ENCODE results near the gene VAV2.

DNA sequence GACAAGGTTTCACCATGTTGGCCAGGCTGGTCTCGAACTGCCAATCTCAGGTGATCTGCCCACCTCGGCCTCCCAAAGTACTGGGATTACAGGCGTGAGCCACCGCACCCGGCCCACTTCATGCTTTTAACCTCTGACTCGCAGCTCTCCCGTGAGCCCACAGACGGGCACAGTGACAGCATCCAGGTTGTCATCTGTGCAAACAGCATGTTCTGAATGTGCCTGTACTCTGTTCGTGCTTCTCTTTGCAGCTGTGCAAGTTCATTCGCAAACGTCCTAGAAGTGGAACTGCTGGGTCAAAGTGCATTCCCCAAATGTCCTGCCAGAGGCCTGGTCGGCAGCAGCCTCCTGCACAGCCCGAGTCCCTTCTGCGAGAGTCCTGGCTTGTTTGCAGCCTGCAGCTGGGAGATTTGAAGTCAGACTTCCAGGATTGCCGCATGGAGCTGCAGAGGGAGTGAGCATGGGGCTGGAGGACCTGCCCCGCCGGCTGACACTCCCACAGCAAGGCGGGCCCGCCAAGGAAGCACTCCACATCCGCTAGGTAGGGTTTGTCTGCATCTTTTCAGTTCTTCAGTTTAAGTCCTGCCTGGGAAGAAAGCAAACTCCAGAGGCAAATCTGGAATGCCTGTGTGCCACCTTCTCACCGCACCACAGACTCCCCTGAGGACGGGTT lies 36.6 kb upstream of the VAV2 start:
- TF ChIP-seq, protein P1, sequence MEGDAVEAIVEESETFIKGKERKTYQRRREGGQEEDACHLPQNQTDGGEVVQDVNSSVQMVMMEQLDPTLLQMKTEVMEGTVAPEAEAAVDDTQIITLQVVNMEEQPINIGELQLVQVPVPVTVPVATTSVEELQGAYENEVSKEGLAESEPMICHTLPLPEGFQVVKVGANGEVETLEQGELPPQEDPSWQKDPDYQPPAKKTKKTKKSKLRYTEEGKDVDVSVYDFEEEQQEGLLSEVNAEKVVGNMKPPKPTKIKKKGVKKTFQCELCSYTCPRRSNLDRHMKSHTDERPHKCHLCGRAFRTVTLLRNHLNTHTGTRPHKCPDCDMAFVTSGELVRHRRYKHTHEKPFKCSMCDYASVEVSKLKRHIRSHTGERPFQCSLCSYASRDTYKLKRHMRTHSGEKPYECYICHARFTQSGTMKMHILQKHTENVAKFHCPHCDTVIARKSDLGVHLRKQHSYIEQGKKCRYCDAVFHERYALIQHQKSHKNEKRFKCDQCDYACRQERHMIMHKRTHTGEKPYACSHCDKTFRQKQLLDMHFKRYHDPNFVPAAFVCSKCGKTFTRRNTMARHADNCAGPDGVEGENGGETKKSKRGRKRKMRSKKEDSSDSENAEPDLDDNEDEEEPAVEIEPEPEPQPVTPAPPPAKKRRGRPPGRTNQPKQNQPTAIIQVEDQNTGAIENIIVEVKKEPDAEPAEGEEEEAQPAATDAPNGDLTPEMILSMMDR (conservative IDR thresholded peaks at IDR 0.05; ENCODE audit: low read depth, low read length) = no peak
- TF ChIP-seq EZH2 (IDR thresholded peaks at IDR 0.05; ENCODE audit: low read length, unreplicated experiment) = no peak
